Esophagus (tissue), 2 donors: ENCODE results near the gene DYNC1LI1. TPM values are rescaled to one million over a fixed set of nuclear protein-coding genes. Genes with fewer than 3 reads are reported as not detected.

Source experiments
- H3K27ac ChIP-seq, 2 donors: one replicate each; pipeline ENCODE4 v1.5.1; 2013; ENCODE audit warnings: low read depth in 2 of 2, mild to moderate bottlenecking in 2 of 2, inconsistent platforms in 1 of 2, low read length in 1 of 2, moderate library complexity in 1 of 2
- H3K27me3 ChIP-seq, 2 donors: one replicate each; pipeline ENCODE4 v1.6.1; 2013; ENCODE audit warnings: low read length in 2 of 2, control low read depth in 1 of 2, mild to moderate bottlenecking in 1 of 2; ENCODE audit not compliant: insufficient read depth in 2 of 2, control insufficient read depth in 1 of 2
- H3K36me3 ChIP-seq, 2 donors: one replicate each; pipeline ENCODE4 v1.6.1; 2013; ENCODE audit warnings: low read length in 1 of 2; ENCODE audit not compliant: control insufficient read depth in 2 of 2, insufficient read depth in 2 of 2
- H3K4me1 ChIP-seq, 2 donors: one replicate each; pipeline ENCODE4 v1.6.1; 2013; ENCODE audit warnings: low read length in 1 of 2; ENCODE audit not compliant: control insufficient read depth in 2 of 2, insufficient read depth in 2 of 2
- H3K4me3 ChIP-seq, 2 donors: one replicate each; pipeline ENCODE4 v1.5.1; 2013; ENCODE audit warnings: low read length in 2 of 2, mild to moderate bottlenecking in 2 of 2, low read depth in 1 of 2, moderate library complexity in 1 of 2
- H3K9me3 ChIP-seq, 2 donors: one replicate each; pipeline ENCODE4 v1.6.1; 2013; ENCODE audit warnings: mild to moderate bottlenecking in 2 of 2, low read depth in 1 of 2, low read length in 1 of 2, moderate library complexity in 1 of 2; ENCODE audit not compliant: control insufficient read depth in 2 of 2, insufficient read depth in 1 of 2
- WGBS, 2 donors: extraction: QIAGEN DNeasy Blood & Tissue Kit; methylation state at CpG; one replicate each; pipeline ENCODE4 v1.1.7; 2013; 5-methylcytosine and 5-hydroxymethylcytosine counted together
- polyA plus RNA-seq, 2 donors: library from polyadenylated mRNA; stranded (reverse); fragments of 200-250 nt; gene quantifications; one replicate each; pipeline ENCODE4 v1.2.3, GENCODE V29; 2013
- donor health status: healthy with polysubstance abuse.
- donor health status: Bipolar disorder and iron deficiency.

DYNC1LI1 gene
- polyA plus RNA-seq, 2 donors = 7.9 to 15.7 TPM

- no peak overlapping the region for H3K27ac ChIP-seq
- no peaks in the 10 kb centered on the region for H3K9me3 ChIP-seq
- no peaks in the 10 kb centered on the region for H3K27me3 ChIP-seq
- WGBS, 2 donors = 99 to 100% methylated on average over 1 of the region's 1 CpG
- H3K36me3 ChIP-seq = no peaks in the 10 kb centered on the region
- H3K4me1 ChIP-seq = peaks cover 0 to 6% of the 10 kb centered on the region in 2 donors
- H3K4me3 ChIP-seq = no peak overlapping the region
Observed at GRCh38 chr3:32552013-32552412, 18.6 kb downstream of the DYNC1LI1 start.

GRCh38 chr3:32551496-32551895 lies 19.2 kb downstream of the DYNC1LI1 start:
- H3K36me3 ChIP-seq = no peaks in the 10 kb centered on the region
- H3K27ac ChIP-seq = no peak overlapping the region
- no peaks in the 10 kb centered on the region for H3K9me3 ChIP-seq
- no peaks in the 10 kb centered on the region for H3K27me3 ChIP-seq
- H3K4me3 ChIP-seq = no peak overlapping the region
- peaks cover 0 to 6% of the 10 kb centered on the region in 2 donors for H3K4me1 ChIP-seq

- Histone ChIP-seq H3K27ac (no peak overlapping the region), H3K4me1 (peaks cover 0 to 4% of the 10 kb centered on the region in 2 donors), H3K36me3 (no peaks in the 10 kb centered on the region), H3K4me3 (no peak overlapping the region), H3K9me3 (no peaks in the 10 kb centered on the region), H3K27me3 (no peaks in the 10 kb centered on the region)
- WGBS, 2 donors = 54 to 70% methylated on average over 2 of the region's 2 CpGs
Observed at GRCh38 chr3:32551087-32551486, 19.6 kb downstream of the DYNC1LI1 start.

- Histone ChIP-seq H3K4me3 (no peak overlapping the region), H3K27ac (no peak overlapping the region), H3K36me3 (no peaks in the 10 kb centered on the region), H3K27me3 (no peaks in the 10 kb centered on the region), H3K4me1 (peaks cover 0 to 3% of the 10 kb centered on the region in 2 donors), H3K9me3 (no peaks in the 10 kb centered on the region)
Observed at GRCh38 chr3:32545305-32545704, 25.4 kb downstream of the DYNC1LI1 start.

GRCh38 chr3:32544894-32545293 lies 25.8 kb downstream of the DYNC1LI1 start:
- H3K4me3 ChIP-seq = no peak overlapping the region
- no peaks in the 10 kb centered on the region for H3K36me3 ChIP-seq
- H3K4me1 ChIP-seq = peaks cover 0 to 3% of the 10 kb centered on the region in 2 donors
- H3K27me3 ChIP-seq = no peaks in the 10 kb centered on the region
- H3K27ac ChIP-seq = no peak overlapping the region
- no peaks in the 10 kb centered on the region for H3K9me3 ChIP-seq
- WGBS, 2 donors = 79 to 81% methylated on average over 2 of the region's 2 CpGs

- H3K27ac ChIP-seq = no peak overlapping the region
- H3K27me3 ChIP-seq = no peaks in the 10 kb centered on the region
- no peaks in the 10 kb centered on the region for H3K4me1 ChIP-seq
- no peak overlapping the region for H3K4me3 ChIP-seq
- no peaks in the 10 kb centered on the region for H3K36me3 ChIP-seq
- no peaks in the 10 kb centered on the region for H3K9me3 ChIP-seq
- WGBS, 2 donors = 95 to 96% methylated on average over 2 of the region's 2 CpGs
Observed at GRCh38 chr3:32542807-32543206, 27.9 kb downstream of the DYNC1LI1 start.

- Histone ChIP-seq H3K4me1 (no peaks in the 10 kb centered on the region), H3K36me3 (no peaks in the 10 kb centered on the region)
- 88 to 92% methylated on average over 4 of the region's 4 CpGs for WGBS, 2 donors
Observed at GRCh38 chr3:32540899-32541298, 29.8 kb downstream of the DYNC1LI1 start.

GRCh38 chr3:32532434-32532833 lies 38.2 kb downstream of the DYNC1LI1 start:
- WGBS, 2 donors = 93 to 100% methylated on average over 1 of the region's 1 CpG

More at GRCh38 chr3:32540899-32541298, 29.8 kb downstream of the DYNC1LI1 start:
- Histone ChIP-seq H3K9me3 (no peaks in the 10 kb centered on the region), H3K27ac (no peak overlapping the region), H3K27me3 (no peaks in the 10 kb centered on the region), H3K4me3 (no peak overlapping the region)

GRCh38 chr3:32531010-32531647 lies 39.5 kb downstream of the DYNC1LI1 start:
- no peak overlapping the region for H3K27ac ChIP-seq
- no peak overlapping the region for H3K4me3 ChIP-seq
- peaks cover 0 to 3% of the 10 kb centered on the region in 2 donors for H3K36me3 ChIP-seq
- no peaks in the 10 kb centered on the region for H3K4me1 ChIP-seq
- no peaks in the 10 kb centered on the region for H3K9me3 ChIP-seq
- H3K27me3 ChIP-seq = no peaks in the 10 kb centered on the region

More at GRCh38 chr3:32532434-32532833, 38.2 kb downstream of the DYNC1LI1 start:
- Histone ChIP-seq H3K4me3 (no peak overlapping the region), H3K36me3 (peaks cover 0 to 3% of the 10 kb centered on the region in 2 donors), H3K9me3 (no peaks in the 10 kb centered on the region), H3K27me3 (no peaks in the 10 kb centered on the region), H3K27ac (no peak overlapping the region), H3K4me1 (no peaks in the 10 kb centered on the region)

GRCh38 chr3:32525720-32526119 lies 44.9 kb downstream of the DYNC1LI1 start:
- no peaks in the 10 kb centered on the region for H3K4me1 ChIP-seq
- no peaks in the 10 kb centered on the region for H3K9me3 ChIP-seq
- no peaks in the 10 kb centered on the region for H3K27me3 ChIP-seq
- H3K36me3 ChIP-seq = no peaks in the 10 kb centered on the region
- no peak overlapping the region for H3K27ac ChIP-seq
- no peak overlapping the region for H3K4me3 ChIP-seq
